Measurements from ENCODE around the gene IQCF6.
"Not testable (repeated sequence)": the region's sequence is repeated elsewhere in the genome, so short reads cannot be mapped to it uniquely, and the experiment has no call there.

GRCh38 chr3:51787576-51787975 lies 8.5 kb upstream of the IQCF6 start:
- not testable (repeated sequence) for TF ChIP-seq CTCF (IDR thresholded peaks at IDR 0.05; ENCODE audit: extremely low read depth in 1 of 2, insufficient read depth in 1 of 2, low read depth in 1 of 2, low read length in 2 of 2); POLR2A (IDR thresholded peaks at IDR 0.05; ENCODE audit: low read depth, low read length); POLR2AphosphoS5 (IDR thresholded peaks at IDR 0.05; ENCODE audit: insufficient read depth, low read depth, low read length); EZH2 (IDR thresholded peaks at IDR 0.05; ENCODE audit: borderline replicate concordance, low read depth, low read length, severe bottlenecking); MYC (IDR thresholded peaks at IDR 0.05; ENCODE audit: low read depth, low read length)
- TF ChIP-seq, protein P1, sequence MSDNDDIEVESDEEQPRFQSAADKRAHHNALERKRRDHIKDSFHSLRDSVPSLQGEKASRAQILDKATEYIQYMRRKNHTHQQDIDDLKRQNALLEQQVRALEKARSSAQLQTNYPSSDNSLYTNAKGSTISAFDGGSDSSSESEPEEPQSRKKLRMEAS (IDR thresholded peaks at IDR 0.05; ENCODE audit: insufficient read depth, insufficient read length) = not testable (repeated sequence)

Data from endothelial cell of umbilical vein (primary cell).